ENCODE measurements around the gene DNAJC15.
A peak's percentile ranks its signal among the peaks of the same experiment; 100 is the strongest.

Gene DNAJC15

GRCh38 chr13:43023289-43023963 lies at the start of gene DNAJC15:
Gene DNAJC15, plus strand, starts transcription at chr13:43023586. Its CDS starts 41 bp downstream, at chr13:43023627.
- TF ChIP-seq CTCF (IDR thresholded peaks at IDR 0.05; ENCODE audit: control extremely low read depth, extremely low read depth, low read depth, missing control alignments): peak; percentile 10
- peak; percentile 80 for DNase-seq (ENCODE audit: extremely low spot score)
- ChIA-PET CTCF (interaction anchor here (0.7 to 2.6 kb wide), 12 partner anchors 9 to 148 kb away, joined by 3 to 7 read pairs (median 4); no protein-coding TSS in a partner anchor), POLR2A (interaction anchor here (0.6 to 0.7 kb wide), 2 partner anchors 31 to 1932 kb away, joined by 3 to 5 read pairs; no protein-coding TSS in a partner anchor)

GRCh38 chr13:42976066-42976465 lies 47.3 kb upstream of the DNAJC15 start:
- CTCF ChIA-PET: interaction anchor here (0.8 to 1.6 kb wide), 2 partner anchors 10 to 12 kb away, joined by 3 to 4 read pairs; no protein-coding TSS in a partner anchor
- no peak for DNase-seq (ENCODE audit: extremely low spot score)
- POLR2A ChIA-PET: interaction anchor here (0.5 kb wide), 1 partner anchor 39 kb away, joined by 5 read pairs; no protein-coding TSS in a partner anchor
- no peak for TF ChIP-seq CTCF (IDR thresholded peaks at IDR 0.05; ENCODE audit: control extremely low read depth, extremely low read depth, low read depth, missing control alignments)

GRCh38 chr13:42977219-42977659 lies 46.1 kb upstream of the DNAJC15 start:
- CTCF ChIA-PET: no interaction called here

GRCh38 chr13:42981317-42981716 lies 42.1 kb upstream of the DNAJC15 start:
- ChIA-PET CTCF (interaction anchor here (3.9 to 5.6 kb wide), 2 partner anchors 10 to 13 kb away, joined by 21 to 27 read pairs; no protein-coding TSS in a partner anchor), POLR2A (no interaction called here)
- no peak for TF ChIP-seq CTCF (IDR thresholded peaks at IDR 0.05; ENCODE audit: control extremely low read depth, extremely low read depth, low read depth, missing control alignments)
- no peak for DNase-seq (ENCODE audit: extremely low spot score)

More at GRCh38 chr13:42977219-42977659, 46.1 kb upstream of the DNAJC15 start:
- peak; percentile 37 for DNase-seq (ENCODE audit: extremely low spot score)
- TF ChIP-seq CTCF (IDR thresholded peaks at IDR 0.05; ENCODE audit: control extremely low read depth, extremely low read depth, low read depth, missing control alignments): no peak
- POLR2A ChIA-PET: no interaction called here

GRCh38 chr13:42981853-42982252 lies 41.5 kb upstream of the DNAJC15 start:
- no peak for TF ChIP-seq CTCF (IDR thresholded peaks at IDR 0.05; ENCODE audit: control extremely low read depth, extremely low read depth, low read depth, missing control alignments)
- ChIA-PET POLR2A (no interaction called here), CTCF (interaction anchor here (1.1 to 5.6 kb wide), 4 partner anchors 9 to 24 kb away, joined by 3 to 27 read pairs (median 12); no protein-coding TSS in a partner anchor)
- DNase-seq (ENCODE audit: extremely low spot score): no peak

- ChIA-PET CTCF (interaction anchor here (3.9 to 5.6 kb wide), 2 partner anchors 12 to 15 kb away, joined by 21 to 27 read pairs; no protein-coding TSS in a partner anchor), POLR2A (no interaction called here)
- DNase-seq (ENCODE audit: extremely low spot score): no peak
- TF ChIP-seq CTCF (IDR thresholded peaks at IDR 0.05; ENCODE audit: control extremely low read depth, extremely low read depth, low read depth, missing control alignments): no peak
Measured at GRCh38 chr13:42984026-42984425, 39.4 kb upstream of the DNAJC15 start.

All from GM10248 (cell line).